Effector memory CD4-positive, alpha-beta T cell (primary cell): Measurements from ENCODE around the gene AGO1.
"Not testable (repeated sequence)": the region's sequence is repeated elsewhere in the genome, so short reads cannot be mapped to it uniquely, and the experiment has no call there.

Experiments
- DNase-seq, 3 donors: peaks; one replicate each; pipeline ENCODE4 v3.0.0-alpha.2; 2020
- H3K27ac ChIP-seq: 2 replicates; pipeline ENCODE4 v1.7.0; 2013; ENCODE audit warnings: mild to moderate bottlenecking, low read length, moderate library complexity; ENCODE audit not compliant: insufficient read depth, poor library complexity, severe bottlenecking
- H3K27me3 ChIP-seq: replicated peaks from 2 replicates; pipeline ENCODE4 v1.7.0; 2013; ENCODE audit warnings: mild to moderate bottlenecking, low read length; ENCODE audit not compliant: insufficient read depth, control insufficient read depth, poor library complexity, severe bottlenecking
- H3K36me3 ChIP-seq: 2 replicates; pipeline ENCODE4 v1.7.0; 2013; ENCODE audit warnings: mild to moderate bottlenecking, low read length, moderate library complexity; ENCODE audit not compliant: control insufficient read depth, insufficient read depth
- H3K4me1 ChIP-seq: 2 replicates; pipeline ENCODE4 v1.7.0; 2013; ENCODE audit warnings: low read length, mild to moderate bottlenecking; ENCODE audit not compliant: control insufficient read depth, insufficient read depth, poor library complexity, severe bottlenecking
- H3K4me3 ChIP-seq: 2 replicates; pipeline ENCODE4 v1.7.0; 2013; ENCODE audit warnings: low read length, low read depth, mild to moderate bottlenecking; ENCODE audit not compliant: insufficient read depth, poor library complexity, severe bottlenecking
- H3K9me3 ChIP-seq: 2 replicates; pipeline ENCODE4 v1.7.0; 2013; ENCODE audit warnings: mild to moderate bottlenecking, low read length, moderate library complexity; ENCODE audit not compliant: control insufficient read depth

AGO1 gene

DNA sequence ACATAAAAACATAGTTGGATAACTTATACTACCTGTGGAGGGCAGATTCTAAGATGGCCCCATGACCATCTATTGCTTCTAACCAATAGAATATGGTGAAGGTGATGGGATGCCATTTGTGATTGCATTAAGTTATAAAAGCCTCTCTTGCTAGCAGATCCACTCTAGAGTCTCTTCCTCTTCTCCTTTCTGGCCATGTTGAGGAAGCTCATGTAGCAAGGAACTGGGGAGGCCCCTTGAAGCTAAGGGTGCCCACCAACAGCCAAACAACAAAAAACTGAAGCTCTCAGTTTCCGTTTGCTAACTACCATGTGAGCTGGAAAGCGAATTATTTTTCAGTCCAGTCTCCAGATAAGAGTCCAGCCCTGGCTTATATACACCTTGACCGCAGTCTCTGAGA, 16.0 kb upstream of the AGO1 start:
- no peak for DNase-seq
- Histone ChIP-seq H3K36me3 (no peaks in the 10 kb centered on the region), H3K27me3 (no peaks in the 10 kb centered on the region), H3K4me1 (no peaks in the 10 kb centered on the region), H3K27ac (no peak overlapping the region), H3K4me3 (no peak overlapping the region), H3K9me3 (no peaks in the 10 kb centered on the region)

DNA sequence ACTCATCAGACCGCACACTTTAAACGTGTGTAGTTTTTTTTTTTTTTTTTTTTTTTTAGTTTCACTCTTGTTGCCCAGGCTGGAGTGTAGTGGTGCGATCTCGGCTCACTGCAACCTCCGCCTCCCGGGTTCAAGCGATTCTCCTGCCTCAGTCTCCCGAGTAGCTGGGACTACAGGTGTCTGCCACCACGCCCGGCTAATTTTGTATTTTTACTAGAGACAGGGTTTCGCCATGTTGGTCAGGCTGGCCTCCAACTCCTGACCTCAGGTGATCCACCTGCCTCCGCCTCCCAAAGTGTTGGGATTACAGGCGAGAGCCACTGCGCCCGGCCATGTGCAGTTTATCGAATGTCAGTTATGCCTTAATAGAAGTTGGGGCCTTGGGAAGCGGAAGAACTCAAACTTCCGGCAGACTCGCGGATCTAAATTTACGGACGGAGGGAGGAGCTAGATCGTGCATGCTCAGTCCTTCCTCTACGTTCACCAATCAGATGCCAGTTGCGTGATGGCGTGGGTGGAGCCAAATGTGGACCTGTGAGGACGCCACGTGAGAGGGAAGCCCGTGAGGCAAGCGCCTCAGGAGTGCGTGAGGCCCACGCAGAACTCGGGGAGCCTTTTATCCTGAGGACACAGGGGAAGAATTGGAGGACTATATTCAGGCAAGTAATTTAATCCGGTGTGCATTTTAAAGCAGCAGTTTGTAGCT, 13.6 kb upstream of the AGO1 start:
- H3K27me3 ChIP-seq, H3K4me1 ChIP-seq, DNase-seq, H3K4me3 ChIP-seq, H3K36me3 ChIP-seq, H3K9me3 ChIP-seq, H3K27ac ChIP-seq: not testable (repeated sequence)

DNA sequence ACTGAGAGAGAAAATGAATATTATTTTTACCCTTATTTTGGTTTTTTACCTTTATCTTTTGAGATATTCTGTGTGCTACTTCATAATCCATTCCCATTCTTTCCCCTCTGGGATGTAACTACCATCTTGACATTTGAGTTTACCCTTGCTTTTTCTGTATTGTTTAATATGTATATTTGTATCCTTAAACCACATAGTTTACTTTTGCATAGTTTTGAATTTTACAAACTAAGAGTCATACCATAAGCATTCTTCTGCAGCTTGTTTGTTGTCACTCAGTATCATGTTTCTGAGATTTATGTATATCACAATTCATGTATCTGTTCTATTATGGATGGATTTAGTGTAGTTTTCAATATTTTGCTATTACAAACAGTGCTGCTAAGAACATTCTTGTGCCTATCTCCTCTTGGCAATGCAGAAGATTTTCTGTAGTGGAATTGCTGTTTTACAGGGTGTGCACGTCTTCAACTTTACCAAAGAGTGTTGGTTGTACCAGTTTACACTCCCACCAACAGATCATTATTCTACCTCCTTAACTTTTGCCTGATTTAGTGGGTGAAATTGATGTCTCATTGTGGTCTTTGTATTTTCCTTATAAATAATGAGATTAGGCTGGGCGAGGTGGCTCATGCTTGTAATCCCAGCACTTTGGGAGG, 12.2 kb upstream of the AGO1 start:
- DNase-seq, result no peak
- no peaks in the 10 kb centered on the region for H3K36me3 ChIP-seq
- no peaks in the 10 kb centered on the region for H3K9me3 ChIP-seq
- no peak overlapping the region for H3K4me3 ChIP-seq
- H3K27ac ChIP-seq, result no peak overlapping the region
- H3K4me1 ChIP-seq, result no peaks in the 10 kb centered on the region
- H3K27me3 ChIP-seq, result no peaks in the 10 kb centered on the region

DNA sequence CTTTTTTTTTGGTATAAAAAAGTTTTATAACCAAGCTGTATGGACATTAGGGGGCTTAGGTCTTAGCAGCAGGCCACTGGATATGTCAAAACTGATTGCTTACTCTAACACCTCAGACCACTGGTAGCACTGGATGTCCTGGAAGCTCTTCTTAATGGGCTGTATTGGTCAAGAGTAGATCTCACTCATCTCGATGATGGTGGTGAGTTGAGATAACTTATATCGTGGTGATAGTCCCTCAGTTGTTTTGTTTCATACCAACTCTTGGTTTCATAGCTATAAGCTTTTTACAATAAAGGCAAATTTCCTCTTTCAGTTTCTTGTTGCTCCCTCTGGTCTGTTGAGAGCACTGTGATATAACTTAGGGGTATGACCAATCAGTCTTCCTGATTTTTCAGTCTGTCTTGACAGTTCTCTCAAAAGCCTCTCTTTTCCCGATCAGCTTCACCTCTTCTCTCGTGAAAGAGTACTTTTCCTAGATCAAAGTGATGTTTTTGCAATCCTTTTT, 9.7 kb upstream of the AGO1 start:
- no peak for DNase-seq
- Histone ChIP-seq H3K36me3 (no peaks in the 10 kb centered on the region), H3K27me3 (no peaks in the 10 kb centered on the region), H3K27ac (no peak overlapping the region), H3K4me3 (no peak overlapping the region), H3K9me3 (no peaks in the 10 kb centered on the region), H3K4me1 (no peaks in the 10 kb centered on the region)

DNA sequence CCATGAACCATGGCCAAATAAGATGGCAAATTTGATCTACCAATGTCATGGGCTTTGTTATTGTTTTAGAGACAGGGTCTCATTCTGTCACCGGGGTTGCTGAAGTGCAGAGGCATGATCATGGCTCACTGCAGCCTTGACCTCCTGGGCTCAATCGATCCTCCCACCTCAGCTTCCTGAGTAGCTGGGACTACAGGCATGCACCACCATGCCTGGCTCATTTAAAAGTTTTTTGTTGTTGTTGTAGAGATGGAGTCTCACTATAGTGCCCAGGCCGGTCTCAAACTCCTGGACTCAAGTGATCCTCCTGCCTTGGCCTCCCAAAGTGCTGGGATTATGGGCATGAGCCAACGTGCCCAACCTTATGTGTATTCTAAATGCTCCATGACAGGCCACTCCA, 8.9 kb upstream of the AGO1 start:
- not testable (repeated sequence) for H3K4me3 ChIP-seq, DNase-seq, H3K4me1 ChIP-seq, H3K36me3 ChIP-seq, H3K27ac ChIP-seq, H3K9me3 ChIP-seq, H3K27me3 ChIP-seq

DNA sequence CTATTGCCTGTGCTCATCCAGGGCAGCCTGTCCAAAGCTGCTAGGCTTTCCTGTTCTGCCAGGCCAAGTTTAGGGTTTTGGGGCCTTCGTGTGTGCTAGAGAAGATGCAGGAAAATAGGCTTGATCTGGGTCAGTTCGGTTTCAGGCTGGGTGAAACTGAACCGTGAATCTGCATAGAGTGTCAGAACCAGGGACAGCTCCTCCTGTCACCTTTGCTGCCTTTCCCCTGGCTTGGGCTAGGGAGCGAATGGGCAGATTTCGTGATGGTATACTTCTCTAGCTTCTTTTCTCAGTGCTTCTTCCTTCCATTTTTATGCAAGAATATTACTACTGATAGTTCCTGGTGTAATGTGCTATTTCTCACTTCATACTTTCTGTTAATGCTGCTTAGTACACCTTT, 6.0 kb upstream of the AGO1 start:
- H3K27ac ChIP-seq, result no peak overlapping the region

DNA sequence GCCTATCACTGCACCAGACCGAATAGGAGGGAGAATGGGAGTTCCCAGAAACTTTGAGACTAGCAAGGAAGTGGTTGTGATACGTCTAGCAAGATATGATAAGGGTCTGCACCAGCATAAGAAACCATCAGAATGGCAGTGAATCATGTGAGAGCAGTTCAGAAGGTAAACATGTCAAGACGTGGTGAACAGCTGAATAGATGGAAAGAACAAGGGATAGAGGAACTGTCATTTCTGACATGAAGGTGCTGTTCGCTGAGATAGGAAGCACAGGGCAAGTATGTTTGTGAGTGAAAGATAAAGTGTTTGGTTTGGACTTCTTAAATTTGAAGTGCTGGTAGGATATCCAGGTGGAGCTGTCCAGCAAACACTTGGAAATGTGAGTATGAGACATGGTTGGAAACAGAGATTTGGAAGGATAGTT, 1.1 kb upstream of the AGO1 start:
- Histone ChIP-seq H3K4me3 (no peak overlapping the region), H3K4me1 (peaks cover 14% of the 10 kb centered on the region), H3K36me3 (no peaks in the 10 kb centered on the region), H3K27me3 (peaks cover 3% of the 10 kb centered on the region), H3K27ac (no peak overlapping the region), H3K9me3 (no peaks in the 10 kb centered on the region)
- no peak for DNase-seq

More for the DNA sequence above, 6.0 kb upstream of the AGO1 start:
- DNase-seq, result no peak
- no peaks in the 10 kb centered on the region for H3K9me3 ChIP-seq
- H3K27me3 ChIP-seq, result peaks cover 3% of the 10 kb centered on the region
- no peaks in the 10 kb centered on the region for H3K4me1 ChIP-seq
- no peaks in the 10 kb centered on the region for H3K36me3 ChIP-seq
- H3K4me3 ChIP-seq, result no peak overlapping the region

GRCh38 chr1:35882586-35882944, 444 bp upstream of the AGO1 start:
- no peak overlapping the region for H3K27ac ChIP-seq
- peaks cover 3% of the 10 kb centered on the region for H3K27me3 ChIP-seq
- peak overlapping the region; percentile 30 for H3K4me3 ChIP-seq
- DNase-seq, result no peak
- no peaks in the 10 kb centered on the region for H3K36me3 ChIP-seq
- H3K9me3 ChIP-seq, result no peaks in the 10 kb centered on the region
- H3K4me1 ChIP-seq, result peaks cover 18% of the 10 kb centered on the region

- Histone ChIP-seq H3K4me1 (peaks cover 18% of the 10 kb centered on the region), H3K27me3 (peaks cover 3% of the 10 kb centered on the region), H3K36me3 (peaks cover 4% of the 10 kb centered on the region), H3K27ac (peak overlapping the region; percentile 66), H3K4me3 (peak overlapping the region; percentile 96), H3K9me3 (no peaks in the 10 kb centered on the region)
- peak; percentile 35 to 52 (median 44) for DNase-seq
Observed at GRCh38 chr1:35883635-35884101, 659 bp downstream of the AGO1 start.

- DNase-seq, result no peak
- Histone ChIP-seq H3K4me3 (no peak overlapping the region), H3K4me1 (peaks cover 18% of the 10 kb centered on the region), H3K9me3 (no peaks in the 10 kb centered on the region), H3K27ac (no peak overlapping the region), H3K36me3 (peaks cover 4% of the 10 kb centered on the region), H3K27me3 (peaks cover under 1% of the 10 kb centered on the region)
Observed at GRCh38 chr1:35884934-35885333, 1.9 kb downstream of the AGO1 start.
